Ishikawa (cell line): Measurements from ENCODE around the gene ATP1A3.

Experiments
- CEBPB ChIP-seq: IDR thresholded peaks from 2 replicates; pipeline ENCODE4 v1.6.1; 2012
- CREB1 ChIP-seq: IDR thresholded peaks from 2 replicates; pipeline ENCODE4 v1.6.1; 2012; ENCODE audit warnings: low read depth
- EGR1 ChIP-seq: IDR thresholded peaks from 2 replicates; pipeline ENCODE4 v1.6.1; 2012
- EP300 ChIP-seq: IDR thresholded peaks from 2 replicates; pipeline ENCODE4 v1.6.1; 2012; ENCODE audit warnings: borderline replicate concordance
- FOXM1 ChIP-seq: IDR thresholded peaks from 2 replicates; pipeline ENCODE4 v1.6.1; 2012; ENCODE audit warnings: low read depth, borderline replicate concordance
- MAX ChIP-seq: IDR thresholded peaks from 2 replicates; pipeline ENCODE4 v1.6.1; 2012
- NFIC ChIP-seq: IDR thresholded peaks from 2 replicates; pipeline ENCODE4 v1.6.1; 2012
- RAD21 ChIP-seq: IDR thresholded peaks from 2 replicates; pipeline ENCODE4 v1.6.1; 2012; ENCODE audit warnings: low read depth
- REST ChIP-seq: IDR thresholded peaks from 2 replicates; pipeline ENCODE4 v1.6.1; 2012; ENCODE audit warnings: low read depth, mild to moderate bottlenecking
- TAF1 ChIP-seq: IDR thresholded peaks from 2 replicates; pipeline ENCODE4 v1.6.1; 2012; ENCODE audit warnings: low read depth, mild to moderate bottlenecking
- TCF12 ChIP-seq: IDR thresholded peaks from 2 replicates; pipeline ENCODE4 v1.6.1; 2012; ENCODE audit warnings: low read depth
- TEAD4 ChIP-seq: IDR thresholded peaks from 2 replicates; pipeline ENCODE4 v1.6.1; 2012
- USF1 ChIP-seq: IDR thresholded peaks from 2 replicates; pipeline ENCODE4 v1.6.1; 2012
- YY1 ChIP-seq: IDR thresholded peaks from 2 replicates; pipeline ENCODE4 v1.6.1; 2012; ENCODE audit warnings: low read depth
- ZBTB7A ChIP-seq: IDR thresholded peaks from 2 replicates; pipeline ENCODE4 v1.6.1; 2012; ENCODE audit warnings: low read depth

ATP1A3 gene

GRCh38 chr19:41928221-41928683 lies 65.8 kb downstream of the ATP1A3 start, which contains the start of gene ERFL:
TSS of gene ERFL (minus strand) at chr19:41928449. CDS start at chr19:41912919, 15,530 bp downstream.
- no peak for TF ChIP-seq CEBPB
- TF ChIP-seq TEAD4, result no peak
- TF ChIP-seq TAF1, result no peak
- no peak for TF ChIP-seq YY1
- TF ChIP-seq REST, result no peak
- TF ChIP-seq EP300, result no peak
- TF ChIP-seq RAD21, result no peak

GRCh38 chr19:41927497-41928192 lies 66.4 kb downstream of the ATP1A3 start:
- TF ChIP-seq CREB1, result no peak
- no peak for TF ChIP-seq RAD21
- no peak for TF ChIP-seq TAF1
- no peak for TF ChIP-seq CEBPB
- no peak for TF ChIP-seq YY1
- TF ChIP-seq EP300, result no peak
- TF ChIP-seq ZBTB7A, result no peak
- no peak for TF ChIP-seq FOXM1
- no peak for TF ChIP-seq EGR1
- no peak for TF ChIP-seq TEAD4
- TF ChIP-seq USF1, result no peak
- TF ChIP-seq MAX, result no peak
- no peak for TF ChIP-seq REST
- no peak for TF ChIP-seq TCF12

- TF ChIP-seq TCF12, result no peak
- no peak for TF ChIP-seq REST
- no peak for TF ChIP-seq EP300
- TF ChIP-seq TAF1, result no peak
- TF ChIP-seq NFIC, result no peak
- TF ChIP-seq CEBPB, result no peak
Measured at GRCh38 chr19:41926763-41927496, 67.1 kb downstream of the ATP1A3 start.

GRCh38 chr19:41926028-41926762 lies 67.8 kb downstream of the ATP1A3 start:
- TF ChIP-seq MAX, result no peak
